ENCODE data around the gene MMAA.
"Not testable (repeated sequence)": the region's sequence is repeated elsewhere in the genome, so short reads cannot be mapped to it uniquely, and the experiment has no call there.

MMAA gene

DNA sequence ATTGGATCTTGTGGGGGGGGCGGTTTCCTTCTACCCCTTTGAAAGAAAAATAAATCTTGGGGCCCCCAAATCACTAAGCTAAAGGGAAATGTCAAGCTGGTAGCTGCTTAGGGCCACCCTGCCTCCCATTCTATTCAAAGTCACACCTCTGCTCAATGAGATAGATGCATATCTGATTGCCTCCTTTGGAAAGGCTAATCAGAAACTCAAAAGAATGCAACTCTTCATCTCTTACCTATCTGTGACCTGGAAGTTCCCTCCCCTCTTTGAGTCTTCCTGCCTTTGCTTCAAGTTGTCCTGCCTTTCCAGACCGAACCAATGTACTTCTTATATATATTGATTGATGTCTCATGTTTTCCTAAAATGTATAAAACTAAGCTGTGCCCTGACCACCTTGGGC is 67.8 kb downstream of the MMAA start:
- no peak overlapping the region for H3K4me2 ChIP-seq (ENCODE audit: insufficient read depth, low read length)

DNA sequence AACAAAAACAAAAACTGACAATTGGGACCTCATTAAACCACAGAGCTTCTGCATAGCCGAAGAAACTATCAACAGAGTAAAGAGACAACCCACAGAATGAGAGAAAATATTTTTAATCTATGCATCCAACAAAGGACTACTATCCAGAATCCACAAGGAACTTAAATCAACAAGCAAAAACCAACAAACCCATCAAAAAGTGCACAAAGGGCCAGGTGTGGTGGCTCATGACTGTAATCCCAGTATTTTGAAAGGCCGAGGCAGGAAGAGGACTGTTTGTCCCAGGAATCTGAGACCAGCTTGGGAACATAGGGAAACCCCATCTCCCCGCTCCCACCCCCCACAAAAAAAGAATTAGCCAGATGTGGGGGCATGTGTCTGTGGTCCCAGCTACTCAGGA is 71.4 kb downstream of the MMAA start:
- Histone ChIP-seq H3K79me2 (ENCODE audit: insufficient read depth, low read length) (no peaks in the 10 kb centered on the region), H3K4me3 (ENCODE audit: low read depth in 1 of 2, low read length in 2 of 2) (no peak overlapping the region), H3K27ac (ENCODE audit: low read length) (no peak overlapping the region), H3K4me2 (ENCODE audit: insufficient read depth, low read length) (no peak overlapping the region), H3K4me1 (ENCODE audit: insufficient read depth, low read length) (no peaks in the 10 kb centered on the region), H3K9me3 (ENCODE audit: insufficient read depth, low read length, severe bottlenecking) (no peaks in the 10 kb centered on the region), H3K9ac (ENCODE audit: low read depth, low read length) (no peak overlapping the region), H3K36me3 (ENCODE audit: insufficient read depth, low read length) (no peaks in the 10 kb centered on the region), H4K20me1 (ENCODE audit: insufficient read depth, low read length) (no peaks in the 10 kb centered on the region), H2AFZ (ENCODE audit: low read depth, low read length) (no peak overlapping the region), H3K27me3 (ENCODE audit: insufficient read depth, low read length, poor library complexity) (no peaks in the 10 kb centered on the region)
- ATAC-seq (ENCODE audit: insufficient read depth, low read depth) (no peak), DNase-seq (no peak)
- no peak for TF ChIP-seq EZH2 (IDR thresholded peaks at IDR 0.05; ENCODE audit: borderline replicate concordance, low read depth, low read length, severe bottlenecking)

More for the DNA sequence above, 67.8 kb downstream of the MMAA start:
- Histone ChIP-seq H3K9ac (ENCODE audit: low read depth, low read length) (no peak overlapping the region), H4K20me1 (ENCODE audit: insufficient read depth, low read length) (no peaks in the 10 kb centered on the region), H3K36me3 (ENCODE audit: insufficient read depth, low read length) (no peaks in the 10 kb centered on the region), H3K4me3 (ENCODE audit: low read depth in 1 of 2, low read length in 2 of 2) (no peak overlapping the region), H3K79me2 (ENCODE audit: insufficient read depth, low read length) (no peaks in the 10 kb centered on the region), H3K27me3 (ENCODE audit: insufficient read depth, low read length, poor library complexity) (no peaks in the 10 kb centered on the region), H2AFZ (ENCODE audit: low read depth, low read length) (no peak overlapping the region), H3K27ac (ENCODE audit: low read length) (no peak overlapping the region), H3K9me3 (ENCODE audit: insufficient read depth, low read length, severe bottlenecking) (no peaks in the 10 kb centered on the region), H3K4me1 (ENCODE audit: insufficient read depth, low read length) (no peaks in the 10 kb centered on the region)
- ATAC-seq (ENCODE audit: insufficient read depth, low read depth): no peak
- TF ChIP-seq EZH2 (IDR thresholded peaks at IDR 0.05; ENCODE audit: borderline replicate concordance, low read depth, low read length, severe bottlenecking): no peak
- TF ChIP-seq, protein P1, sequence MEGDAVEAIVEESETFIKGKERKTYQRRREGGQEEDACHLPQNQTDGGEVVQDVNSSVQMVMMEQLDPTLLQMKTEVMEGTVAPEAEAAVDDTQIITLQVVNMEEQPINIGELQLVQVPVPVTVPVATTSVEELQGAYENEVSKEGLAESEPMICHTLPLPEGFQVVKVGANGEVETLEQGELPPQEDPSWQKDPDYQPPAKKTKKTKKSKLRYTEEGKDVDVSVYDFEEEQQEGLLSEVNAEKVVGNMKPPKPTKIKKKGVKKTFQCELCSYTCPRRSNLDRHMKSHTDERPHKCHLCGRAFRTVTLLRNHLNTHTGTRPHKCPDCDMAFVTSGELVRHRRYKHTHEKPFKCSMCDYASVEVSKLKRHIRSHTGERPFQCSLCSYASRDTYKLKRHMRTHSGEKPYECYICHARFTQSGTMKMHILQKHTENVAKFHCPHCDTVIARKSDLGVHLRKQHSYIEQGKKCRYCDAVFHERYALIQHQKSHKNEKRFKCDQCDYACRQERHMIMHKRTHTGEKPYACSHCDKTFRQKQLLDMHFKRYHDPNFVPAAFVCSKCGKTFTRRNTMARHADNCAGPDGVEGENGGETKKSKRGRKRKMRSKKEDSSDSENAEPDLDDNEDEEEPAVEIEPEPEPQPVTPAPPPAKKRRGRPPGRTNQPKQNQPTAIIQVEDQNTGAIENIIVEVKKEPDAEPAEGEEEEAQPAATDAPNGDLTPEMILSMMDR (IDR thresholded peaks at IDR 0.05; ENCODE audit: borderline replicate concordance, extremely low read depth, low read length, poor library complexity, severe bottlenecking): no peak
- no peak for DNase-seq

DNA sequence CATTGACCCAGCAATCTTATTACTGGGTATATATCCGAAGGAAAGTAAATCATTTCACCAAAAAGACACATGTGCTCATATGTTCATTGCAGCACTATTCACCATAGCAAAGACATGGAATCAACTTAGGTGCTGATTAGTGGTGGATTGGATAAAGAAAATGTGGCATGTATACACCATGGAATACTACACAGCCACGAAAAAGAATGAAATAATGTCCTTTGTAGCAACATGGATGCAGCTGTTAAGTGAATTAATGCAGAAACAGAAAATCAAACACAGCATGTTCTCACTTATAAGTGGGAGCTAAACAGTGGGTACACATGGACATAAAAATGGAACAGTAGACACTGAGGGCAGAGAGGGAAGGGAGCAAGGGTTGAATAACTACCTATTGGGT is 72.2 kb downstream of the MMAA start:
- H3K9ac ChIP-seq (ENCODE audit: low read depth, low read length); H4K20me1 ChIP-seq (ENCODE audit: insufficient read depth, low read length); H3K79me2 ChIP-seq (ENCODE audit: insufficient read depth, low read length); H3K27me3 ChIP-seq (ENCODE audit: insufficient read depth, low read length, poor library complexity); H3K4me1 ChIP-seq (ENCODE audit: insufficient read depth, low read length); H2AFZ ChIP-seq (ENCODE audit: low read depth, low read length); ATAC-seq (ENCODE audit: insufficient read depth, low read depth); H3K9me3 ChIP-seq (ENCODE audit: insufficient read depth, low read length, severe bottlenecking); DNase-seq; H3K27ac ChIP-seq (ENCODE audit: low read length); H3K36me3 ChIP-seq (ENCODE audit: insufficient read depth, low read length); H3K4me2 ChIP-seq (ENCODE audit: insufficient read depth, low read length); H3K4me3 ChIP-seq (ENCODE audit: low read depth in 1 of 2, low read length in 2 of 2): not testable (repeated sequence)

DNA sequence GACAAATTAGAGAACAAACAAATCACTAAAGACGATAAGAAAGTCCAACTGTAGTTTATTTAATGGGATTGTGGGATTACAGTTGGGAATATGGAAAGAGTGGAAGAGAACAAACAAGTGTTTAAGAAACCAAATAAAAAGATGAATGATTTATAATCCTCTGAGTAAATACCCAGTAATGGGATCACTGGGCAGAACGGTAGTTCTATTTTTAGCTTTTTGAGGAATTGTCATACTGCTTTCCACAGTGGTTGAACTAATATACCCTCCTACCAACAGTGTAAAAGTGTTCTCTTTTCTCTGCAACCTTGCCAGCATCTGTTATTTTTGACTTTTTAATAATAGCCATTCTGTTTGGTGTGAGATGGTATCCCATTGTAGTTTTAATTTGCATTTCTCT is 75.7 kb downstream of the MMAA start:
- Histone ChIP-seq H3K9ac (ENCODE audit: low read depth, low read length) (no peak overlapping the region), H3K4me3 (ENCODE audit: low read depth in 1 of 2, low read length in 2 of 2) (no peak overlapping the region), H3K4me1 (ENCODE audit: insufficient read depth, low read length) (no peaks in the 10 kb centered on the region), H4K20me1 (ENCODE audit: insufficient read depth, low read length) (no peaks in the 10 kb centered on the region), H3K4me2 (ENCODE audit: insufficient read depth, low read length) (no peak overlapping the region), H3K27ac (ENCODE audit: low read length) (no peak overlapping the region), H3K79me2 (ENCODE audit: insufficient read depth, low read length) (no peaks in the 10 kb centered on the region), H3K27me3 (ENCODE audit: insufficient read depth, low read length, poor library complexity) (no peaks in the 10 kb centered on the region), H3K9me3 (ENCODE audit: insufficient read depth, low read length, severe bottlenecking) (no peaks in the 10 kb centered on the region), H3K36me3 (ENCODE audit: insufficient read depth, low read length) (no peaks in the 10 kb centered on the region), H2AFZ (ENCODE audit: low read depth, low read length) (no peak overlapping the region)
- TF ChIP-seq, protein P1 (IDR thresholded peaks at IDR 0.05; ENCODE audit: borderline replicate concordance, extremely low read depth, low read length, poor library complexity, severe bottlenecking): no peak
- DNase-seq: no peak
- ATAC-seq (ENCODE audit: insufficient read depth, low read depth): no peak

Data from DND-41 (cell line).